H1 (cell line): ENCODE data around the gene LRRC4. TPM values are rescaled to one million over a fixed set of nuclear protein-coding genes. Genes with fewer than 3 reads are reported as not detected.

Experiments used
- polyA plus RNA-seq, 7 experiments: library from polyadenylated mRNA; depleted of rRNA in 3 of 7; stranded (reverse) in 5 of 7; unstranded in 2 of 7; fragments of >200 nt in 5 of 7; fragments of 200-250 nt in 2 of 7; gene quantifications; 1 replicate in 5 of 7; 2 replicates in 1 of 7; 4 replicates in 1 of 7; pipeline versions ENCODE4 v1.2.1 to v1.2.3, GENCODE V29; 2011 to 2013; ENCODE audit warnings: missing spikeins in 2 of 7, mixed read lengths in 2 of 7
- total RNA-seq: library from RNA; stranded (reverse); fragmentation: NEBNext Ultra II Directional; extraction: Animal tissue kit (Norgen Biotek cat#: 25700); gene quantifications from 2 replicates; pipeline ENCODE4 v1.2.1, GENCODE V29; 2021
- TF ChIP-seq, protein P1 (sequence below), 3 experiments: IDR thresholded peaks; 1 replicate in 2 of 3; 2 replicates in 1 of 3; pipeline versions ENCODE4 v1.5.1 to v1.6.1; 2011; ENCODE audit warnings: low read length in 3 of 3, mild to moderate bottlenecking in 3 of 3, inconsistent platforms in 2 of 3, low read depth in 1 of 3, moderate library complexity in 1 of 3; ENCODE audit not compliant: insufficient read depth in 1 of 3; ENCODE audit errors: control extremely low read depth in 1 of 3

Gene LRRC4
- total and polyA plus RNA-seq, 2 of the 8 experiments (the other 6 are each of a cell fraction or from before 2014, with no cell fraction given), result 13.4 to 16.4 TPM

GRCh38 chr7:128008141-128008540, 23.1 kb downstream of the LRRC4 start (continued):
- TF ChIP-seq, protein P1, sequence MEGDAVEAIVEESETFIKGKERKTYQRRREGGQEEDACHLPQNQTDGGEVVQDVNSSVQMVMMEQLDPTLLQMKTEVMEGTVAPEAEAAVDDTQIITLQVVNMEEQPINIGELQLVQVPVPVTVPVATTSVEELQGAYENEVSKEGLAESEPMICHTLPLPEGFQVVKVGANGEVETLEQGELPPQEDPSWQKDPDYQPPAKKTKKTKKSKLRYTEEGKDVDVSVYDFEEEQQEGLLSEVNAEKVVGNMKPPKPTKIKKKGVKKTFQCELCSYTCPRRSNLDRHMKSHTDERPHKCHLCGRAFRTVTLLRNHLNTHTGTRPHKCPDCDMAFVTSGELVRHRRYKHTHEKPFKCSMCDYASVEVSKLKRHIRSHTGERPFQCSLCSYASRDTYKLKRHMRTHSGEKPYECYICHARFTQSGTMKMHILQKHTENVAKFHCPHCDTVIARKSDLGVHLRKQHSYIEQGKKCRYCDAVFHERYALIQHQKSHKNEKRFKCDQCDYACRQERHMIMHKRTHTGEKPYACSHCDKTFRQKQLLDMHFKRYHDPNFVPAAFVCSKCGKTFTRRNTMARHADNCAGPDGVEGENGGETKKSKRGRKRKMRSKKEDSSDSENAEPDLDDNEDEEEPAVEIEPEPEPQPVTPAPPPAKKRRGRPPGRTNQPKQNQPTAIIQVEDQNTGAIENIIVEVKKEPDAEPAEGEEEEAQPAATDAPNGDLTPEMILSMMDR (IDR thresholded peaks at IDR 0.05; ENCODE audit: control extremely low read depth in 1 of 3, insufficient read depth in 1 of 3, low read depth in 1 of 3, low read length in 3 of 3), result no peak
